A549 (cell line): ENCODE measurements around the gene RAP2A.

ENCODE experiments used
- CEBPB ChIP-seq, 2 experiments: fragments of >200 bp in 1 of 2; sonication (Bioruptor Twin) in 1 of 2; formaldehyde crosslinking in 1 of 2; IDR thresholded peaks; 2 replicates each; pipeline ENCODE4 v1.6.1; 2012 to 2016
- CHD4 ChIP-seq: fragments of 200-600 bp; sonication (generic); IDR thresholded peaks from 2 replicates; pipeline ENCODE4 v1.6.1; 2016; ENCODE audit warnings: antibody characterized with exemption, mild to moderate bottlenecking, borderline replicate concordance
- CTCF ChIP-seq: fragments of >200 bp; sonication (Bioruptor Twin); formaldehyde crosslinking; IDR thresholded peaks from 3 replicates; pipeline ENCODE4 v1.5.1; 2016
- EP300 ChIP-seq, 2 experiments: fragments of >200 bp; sonication (Bioruptor Twin); formaldehyde crosslinking; IDR thresholded peaks; 2 replicates in 1 of 2; 3 replicates in 1 of 2; pipeline ENCODE4 v1.6.1; 2016 to 2017
- MAFK ChIP-seq: fragments of 450-650 bp; IDR thresholded peaks from 2 replicates; pipeline ENCODE4 v1.6.1; 2014; ENCODE audit not compliant: partially characterized antibody
- MAX ChIP-seq: IDR thresholded peaks from 2 replicates; pipeline ENCODE4 v1.6.1; 2012
- PBX3 ChIP-seq: IDR thresholded peaks from 2 replicates; pipeline ENCODE4 v1.6.1; 2012
- POLR2A ChIP-seq: IDR thresholded peaks from 2 replicates; pipeline ENCODE4 v1.6.1; 2012; ENCODE audit warnings: mild to moderate bottlenecking, low read length
- RAD21 ChIP-seq, 2 experiments: fragments of >200 bp in 1 of 2; sonication (Bioruptor Twin) in 1 of 2; formaldehyde crosslinking in 1 of 2; IDR thresholded peaks in 1 of 2; conservative IDR thresholded peaks in 1 of 2; 2 replicates in 1 of 2; 3 replicates in 1 of 2; pipeline ENCODE4 v1.6.1; 2012 to 2018; ENCODE audit warnings: inconsistent platforms in 1 of 2
- REST ChIP-seq: fragments of 200-600 bp; sonication (generic); IDR thresholded peaks from 2 replicates; pipeline ENCODE4 v1.6.1; 2016; ENCODE audit warnings: antibody characterized with exemption, mild to moderate bottlenecking, moderate library complexity

- TF ChIP-seq MAX (no peak), RAD21 (conservative IDR thresholded peaks at IDR 0.05 in 1 of 2, IDR thresholded peaks at IDR 0.05 in 1 of 2) (no peak), CTCF (no peak), POLR2A (no peak), CEBPB (IDR thresholded peaks at IDR 0.05) (no peak), MAFK (no peak), PBX3 (no peak), REST (no peak), EP300 (IDR thresholded peaks at IDR 0.05) (no peak), CHD4 (no peak)
Measured at GRCh38 chr13:97414392-97414791, 19.6 kb upstream of the RAP2A start.
